GM12874 (cell line): ENCODE results near the gene NMBR.

Experiments
- CTCF ChIP-seq: IDR thresholded peaks from 2 replicates; pipeline ENCODE4 v1.5.1; 2011; ENCODE audit warnings: low read depth, mild to moderate bottlenecking, control low read depth, low read length, moderate library complexity; ENCODE audit not compliant: insufficient read depth

NMBR gene

GRCh38 chr6:142154336-142154735 is 7.4 kb upstream of the NMBR start:
- TF ChIP-seq CTCF = no peak

DNA sequence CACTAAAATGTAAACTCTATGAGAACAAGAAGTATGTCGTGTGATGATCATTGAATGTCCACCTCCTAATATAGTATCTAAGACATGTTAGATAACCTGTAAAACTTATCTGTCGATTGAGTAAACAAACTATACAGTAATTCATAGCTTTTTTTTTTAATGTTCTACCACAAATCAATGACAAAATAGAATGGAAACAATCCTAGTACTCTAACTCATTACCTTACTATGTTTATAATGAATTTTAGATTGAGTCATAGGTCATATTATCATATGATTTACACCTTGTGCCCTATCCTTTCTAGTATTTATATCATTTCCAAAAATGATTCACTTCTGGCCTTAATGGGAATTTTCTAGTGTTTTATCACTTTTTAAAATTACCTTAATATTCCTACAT is 6.3 kb upstream of the NMBR start:
- TF ChIP-seq CTCF = no peak

- TF ChIP-seq CTCF = no peak
Observed at GRCh38 chr6:142152746-142153145, 5.8 kb upstream of the NMBR start.

DNA sequence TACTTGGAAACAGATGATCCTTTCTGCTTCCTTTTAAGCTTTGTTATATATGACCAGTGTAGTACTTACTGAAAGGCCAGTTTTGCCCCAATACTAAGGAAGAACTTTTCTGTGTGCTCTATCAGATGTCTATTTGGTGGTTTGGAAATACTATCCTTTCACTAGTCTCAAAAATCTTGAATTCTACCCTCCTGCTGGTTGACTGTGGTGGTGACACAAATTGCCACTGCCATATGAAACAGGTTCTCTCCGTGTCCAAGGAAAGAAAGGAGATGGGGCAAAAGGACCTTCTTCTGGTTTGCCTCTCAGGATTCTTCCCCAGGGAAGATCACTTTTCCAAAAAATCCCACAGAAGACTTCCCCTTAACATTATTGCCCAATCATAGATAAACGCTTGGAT is 8.0 kb downstream of the NMBR start:
- no peak for TF ChIP-seq CTCF

- TF ChIP-seq CTCF = no peak
Observed at GRCh38 chr6:142132625-142133024, 14.3 kb downstream of the NMBR start, which contains the start of gene GJE1. Gene GJE1 (plus strand): TSS chr6:142132925. CDS start chr6:142133159, 234 bp downstream.

- TF ChIP-seq CTCF = no peak
Observed at GRCh38 chr6:142130814-142131213, 16.1 kb downstream of the NMBR start.

DNA sequence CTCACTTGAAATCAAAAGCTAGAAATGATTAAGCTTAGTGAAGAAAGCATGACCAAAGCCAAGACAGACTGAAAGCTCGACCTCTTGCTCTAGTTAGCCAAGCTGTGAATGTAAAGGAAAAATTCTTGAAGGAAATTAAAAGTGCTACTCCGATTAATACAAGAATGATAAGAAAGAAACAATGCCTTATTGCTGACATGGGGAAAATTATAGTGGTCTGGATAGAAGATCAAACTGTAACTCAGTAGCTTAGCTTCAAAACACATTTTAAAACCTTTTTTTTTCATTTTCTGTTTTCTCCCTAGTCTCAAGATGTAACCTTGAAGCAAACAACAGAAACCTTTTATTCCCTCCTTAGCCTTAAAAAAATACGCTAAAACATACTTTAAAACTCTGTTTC is 25.6 kb downstream of the NMBR start:
- no peak for TF ChIP-seq CTCF

DNA sequence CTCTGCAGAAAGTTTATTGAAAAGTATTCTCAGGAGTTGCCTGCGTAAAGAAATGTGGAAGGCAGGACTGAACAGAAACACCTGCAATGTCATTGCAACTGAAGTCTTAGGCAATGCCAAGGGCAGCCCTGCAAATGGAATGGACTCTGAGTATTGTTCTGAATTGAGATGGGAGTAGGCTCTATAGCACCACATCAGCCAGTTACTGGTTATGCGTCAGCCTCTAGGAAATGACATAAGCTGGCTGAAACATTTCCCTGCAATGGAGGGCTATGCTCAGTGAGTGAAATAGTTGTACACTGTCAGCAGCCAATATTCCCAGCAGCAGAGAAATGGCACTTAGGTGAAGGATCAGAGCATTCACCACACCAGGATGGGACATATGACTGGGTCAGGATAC is 28.0 kb downstream of the NMBR start:
- TF ChIP-seq CTCF = no peak
